ENCODE data around the gene INS. TPM values are rescaled to one million over a fixed set of nuclear protein-coding genes. Genes with fewer than 3 reads are reported as not detected.
"Not testable (repeated sequence)": the region's sequence is repeated elsewhere in the genome, so short reads cannot be mapped to it uniquely, and the experiment has no call there.

INS gene
- total and polyA plus RNA-seq, 7 donors, result 0.73 to 51.7 TPM; not detected in 5

- WGBS, 2 donors, result 89% methylated on average over 7 of the region's 7 CpGs
- Histone ChIP-seq H3K27ac (no peak overlapping the region), H3K9me3 (no peaks in the 10 kb centered on the region), H3K36me3 (no peaks in the 10 kb centered on the region), H3K27me3 (peaks cover 0 to 34% (median 4%) of the 10 kb centered on the region in 3 donors), H3K4me1 (no peaks in the 10 kb centered on the region), H3K4me3 (no peak overlapping the region)
- intact Hi-C loops (cut with DNase I), result loop anchor here (2.0 to 5.0 kb wide), 3 partner anchors 107 to 692 kb away; partner anchors contain the start of genes CDKN1C and TSPAN32
- TF ChIP-seq CTCF (IDR thresholded peaks at IDR 0.05), result no peak
- TF ChIP-seq EP300 (IDR thresholded peaks at IDR 0.05), result no peak
- no peak for DNase-seq
Observed at GRCh38 chr11:2195756-2196088, 34.7 kb upstream of the INS start.

- WGBS, 2 donors, result 46 to 54% methylated on average over 24 of the region's 24 CpGs
- no peak overlapping the region for H3K4me3 ChIP-seq
- TF ChIP-seq EP300 (IDR thresholded peaks at IDR 0.05) (no peak), POLR2A (IDR thresholded peaks at IDR 0.05) (no peak), CTCF (IDR thresholded peaks at IDR 0.05) (peak in 3 of 4 experiments; percentile 42 to 75 (median 50)), POLR2AphosphoS5 (IDR thresholded peaks at IDR 0.05) (no peak)
- H3K9me3 ChIP-seq, result no peaks in the 10 kb centered on the region
- DNase-seq, result no peak
- intact Hi-C loops (cut with DNase I), result loop anchor here (5.0 kb wide), 2 partner anchors 337 to 692 kb away; partner anchors contain the start of gene CDKN1C
- no peaks in the 10 kb centered on the region for H3K4me1 ChIP-seq
- H3K27ac ChIP-seq, result no peak overlapping the region
- no peaks in the 10 kb centered on the region for H3K36me3 ChIP-seq
- peaks cover 0 to 38% (median 4%) of the 10 kb centered on the region in 3 donors for H3K27me3 ChIP-seq
Observed at GRCh38 chr11:2194877-2195755, 34.1 kb upstream of the INS start.

- WGBS, 2 donors, result 29 to 66% methylated on average over 16 to 17 of the region's 20 CpGs
- H3K27me3 ChIP-seq, result peaks cover 0 to 40% (median 4%) of the 10 kb centered on the region in 3 donors
- H3K4me1 ChIP-seq; H3K36me3 ChIP-seq; H3K9me3 ChIP-seq; H3K27ac ChIP-seq; DNase-seq; intact Hi-C loops (cut with DNase I); H3K4me3 ChIP-seq: not testable (repeated sequence)
Observed at GRCh38 chr11:2193888-2194595, 33.0 kb upstream of the INS start.

- Histone ChIP-seq H3K36me3 (no peaks in the 10 kb centered on the region), H3K27me3 (peaks cover 0 to 40% (median 4%) of the 10 kb centered on the region in 3 donors), H3K9me3 (no peaks in the 10 kb centered on the region), H3K4me3 (no peak overlapping the region), H3K27ac (no peak overlapping the region), H3K4me1 (no peaks in the 10 kb centered on the region)
- TF ChIP-seq POLR2A (IDR thresholded peaks at IDR 0.05), result no peak
- TF ChIP-seq EP300 (IDR thresholded peaks at IDR 0.05), result no peak
- TF ChIP-seq POLR2AphosphoS5 (IDR thresholded peaks at IDR 0.05), result no peak
- TF ChIP-seq CTCF (IDR thresholded peaks at IDR 0.05), result no peak
- WGBS, 2 donors, result 38 to 79% methylated on average over 26 of the region's 26 CpGs
- intact Hi-C loops (cut with DNase I), result no loop called here
- no peak for DNase-seq
Observed at GRCh38 chr11:2193099-2193887, 32.3 kb upstream of the INS start.

- no peak overlapping the region for H3K4me3 ChIP-seq
- WGBS, 2 donors, result 78 to 92% methylated on average over 10 of the region's 10 CpGs
- intact Hi-C loops (cut with DNase I), result no loop called here
- H3K27ac ChIP-seq, result no peak overlapping the region
- no peaks in the 10 kb centered on the region for H3K4me1 ChIP-seq
- no peaks in the 10 kb centered on the region for H3K36me3 ChIP-seq
- TF ChIP-seq POLR2AphosphoS5 (IDR thresholded peaks at IDR 0.05) (no peak), CTCF (IDR thresholded peaks at IDR 0.05) (no peak), POLR2A (IDR thresholded peaks at IDR 0.05) (no peak), EP300 (IDR thresholded peaks at IDR 0.05) (no peak)
- DNase-seq, result no peak
- H3K9me3 ChIP-seq, result no peaks in the 10 kb centered on the region
- peaks cover 0 to 46% (median 6%) of the 10 kb centered on the region in 3 donors for H3K27me3 ChIP-seq
Observed at GRCh38 chr11:2192435-2192834, 31.4 kb upstream of the INS start.
